ENCODE results near the gene MESP1.
"Not testable (repeated sequence)": the region's sequence is repeated elsewhere in the genome, so short reads cannot be mapped to it uniquely, and the experiment has no call there.

The MESP1 gene

GRCh38 chr15:89783861-89784685, 33.0 kb upstream of the MESP1 start:
- H3K4me3 Mint-ChIP-seq, result no peak overlapping the region
- peaks cover 5% of the 10 kb centered on the region for H3K9me3 Mint-ChIP-seq
- H3K27ac Mint-ChIP-seq, result no peak overlapping the region
- peaks cover 3% of the 10 kb centered on the region for H3K27me3 Mint-ChIP-seq
- H3K36me3 Mint-ChIP-seq, result peaks cover 4% of the 10 kb centered on the region
- H3K4me1 Mint-ChIP-seq, result no peaks in the 10 kb centered on the region

GRCh38 chr15:89783111-89783860, 32.2 kb upstream of the MESP1 start:
- Mint-ChIP-seq H3K4me1 (no peaks in the 10 kb centered on the region), H3K4me3 (no peak overlapping the region), H3K27ac (no peak overlapping the region)

DNA sequence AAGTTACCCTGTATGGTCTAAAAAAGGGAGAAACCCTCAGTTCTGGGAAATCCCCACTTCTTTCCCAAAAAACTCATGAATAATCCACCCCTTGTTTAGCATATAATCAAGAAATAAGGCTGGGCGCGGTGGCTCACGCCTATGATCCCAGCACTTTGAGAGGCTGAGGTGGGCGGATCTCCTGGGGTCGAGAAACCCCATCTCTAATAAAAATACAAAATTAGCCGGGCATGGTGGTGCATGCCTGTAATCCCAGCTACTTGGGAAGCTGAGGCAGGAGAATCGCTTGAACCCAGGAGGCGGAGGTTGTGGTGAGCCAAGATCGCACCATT, 31.5 kb upstream of the MESP1 start:
- H3K4me3 Mint-ChIP-seq, H3K27me3 Mint-ChIP-seq, H3K4me1 Mint-ChIP-seq, H3K27ac Mint-ChIP-seq, H3K36me3 Mint-ChIP-seq, H3K9me3 Mint-ChIP-seq: not testable (repeated sequence)

More at GRCh38 chr15:89783111-89783860, 32.2 kb upstream of the MESP1 start:
- H3K9me3 Mint-ChIP-seq, result peaks cover 3% of the 10 kb centered on the region
- peaks cover 4% of the 10 kb centered on the region for H3K36me3 Mint-ChIP-seq
- peaks cover 4% of the 10 kb centered on the region for H3K27me3 Mint-ChIP-seq

DNA sequence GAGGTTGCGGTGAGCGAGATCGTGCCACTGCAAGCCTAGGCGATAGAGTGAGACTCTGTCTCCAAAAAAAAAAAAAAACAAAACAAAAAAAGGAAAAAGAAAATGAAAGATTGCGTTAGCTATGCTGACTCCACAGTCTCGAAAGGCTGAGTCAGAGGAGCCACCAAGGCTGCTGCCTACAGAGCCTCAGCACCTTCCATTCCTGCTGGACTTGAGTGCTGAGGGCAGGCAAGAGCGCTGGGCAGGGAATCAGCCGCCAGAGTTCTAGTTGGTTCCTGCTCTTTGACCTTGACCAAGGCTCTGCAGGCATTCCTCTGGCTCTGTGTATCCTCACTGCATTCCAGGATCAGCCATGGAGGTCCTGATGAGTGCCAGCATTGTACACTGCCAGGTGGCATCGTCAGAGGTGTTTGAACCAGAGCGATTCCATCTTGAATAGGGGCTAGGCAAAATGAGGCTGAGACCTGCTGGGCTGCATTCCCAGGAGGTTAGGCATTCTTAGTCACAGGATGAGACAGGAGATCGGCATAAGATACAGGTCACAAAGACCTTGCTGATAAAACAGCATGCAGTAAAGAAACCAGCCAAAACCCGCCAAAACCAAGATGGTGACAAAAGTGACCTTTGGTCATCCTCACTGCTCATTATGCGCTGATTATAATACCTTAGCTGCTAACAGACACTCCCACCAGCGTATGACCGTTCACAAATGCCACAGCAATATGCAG, 31.0 kb upstream of the MESP1 start:
- H3K4me3 Mint-ChIP-seq, result no peak overlapping the region
- no peaks in the 10 kb centered on the region for H3K36me3 Mint-ChIP-seq
- H3K27ac Mint-ChIP-seq, result no peak overlapping the region
- H3K9me3 Mint-ChIP-seq, result no peaks in the 10 kb centered on the region
- peaks cover 6% of the 10 kb centered on the region for H3K27me3 Mint-ChIP-seq
- no peaks in the 10 kb centered on the region for H3K4me1 Mint-ChIP-seq

DNA sequence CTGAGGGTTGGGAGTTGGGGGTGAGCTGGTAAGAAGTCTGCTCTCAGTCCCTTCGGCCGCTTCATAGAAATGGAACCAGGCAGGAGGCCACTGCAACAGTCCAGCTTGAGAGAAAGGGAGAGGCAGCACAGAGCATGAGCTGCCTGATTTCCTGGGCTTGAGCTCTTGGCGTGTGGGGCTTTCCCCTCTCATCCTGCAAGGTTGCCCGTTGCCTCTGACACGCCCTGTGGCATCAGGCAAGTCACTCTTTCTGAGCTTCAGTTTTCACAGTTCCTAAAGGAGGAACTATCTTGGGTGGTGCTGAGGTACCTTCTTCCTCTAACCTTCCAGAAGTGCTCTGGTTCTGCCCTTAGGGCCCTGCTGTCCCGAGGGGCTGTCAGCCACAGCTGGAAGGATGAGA, 30.0 kb upstream of the MESP1 start:
- Mint-ChIP-seq H3K36me3 (no peaks in the 10 kb centered on the region), H3K27me3 (peaks cover 7% of the 10 kb centered on the region), H3K4me1 (no peaks in the 10 kb centered on the region), H3K27ac (no peak overlapping the region), H3K4me3 (no peak overlapping the region), H3K9me3 (no peaks in the 10 kb centered on the region)

DNA sequence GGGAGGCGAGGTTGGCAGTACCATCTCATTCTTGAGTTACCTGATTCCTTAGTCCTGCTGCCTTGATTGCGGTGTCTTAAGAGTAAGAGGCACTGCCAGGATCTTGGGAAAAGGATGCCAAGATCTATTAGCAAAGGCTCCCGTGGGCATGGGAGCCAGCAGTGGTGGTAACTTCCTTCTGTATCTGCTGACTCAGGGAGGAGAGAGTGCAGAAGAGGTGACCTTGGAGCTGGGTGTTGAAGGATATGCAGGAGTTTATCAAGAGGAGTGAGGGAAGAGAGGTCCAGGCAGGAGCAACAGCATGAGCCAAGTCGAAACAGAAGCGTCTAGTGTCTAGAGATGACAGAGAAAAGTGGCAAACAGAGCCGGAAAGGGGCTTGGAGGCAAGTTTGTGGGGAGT, 29.6 kb upstream of the MESP1 start:
- H3K4me1 Mint-ChIP-seq, result no peaks in the 10 kb centered on the region
- H3K27me3 Mint-ChIP-seq, result peaks cover 9% of the 10 kb centered on the region
- no peaks in the 10 kb centered on the region for H3K9me3 Mint-ChIP-seq
- H3K36me3 Mint-ChIP-seq, result no peaks in the 10 kb centered on the region
- H3K27ac Mint-ChIP-seq, result no peak overlapping the region
- H3K4me3 Mint-ChIP-seq, result no peak overlapping the region

DNA sequence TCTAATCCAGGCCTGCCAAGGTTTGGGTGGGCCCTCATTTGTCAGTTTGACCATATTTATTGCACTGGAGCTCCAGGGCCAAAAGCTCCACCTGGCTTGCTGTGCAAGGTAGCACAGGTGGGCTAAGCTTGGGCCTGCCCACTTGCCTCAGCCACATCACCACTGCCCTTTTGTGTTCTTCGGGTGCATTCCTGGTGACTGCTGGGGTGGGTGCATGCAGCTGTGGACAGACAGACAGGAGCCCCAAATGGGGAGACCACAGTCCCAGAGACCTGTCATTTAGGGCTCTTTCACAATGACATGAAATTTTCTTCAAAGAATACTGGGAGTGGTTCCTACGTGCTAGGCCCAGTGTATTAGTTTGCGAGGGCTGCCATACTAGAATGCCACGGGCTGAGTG, 27.8 kb upstream of the MESP1 start:
- Mint-ChIP-seq H3K27me3 (peaks cover 10% of the 10 kb centered on the region), H3K36me3 (no peaks in the 10 kb centered on the region), H3K9me3 (no peaks in the 10 kb centered on the region), H3K4me1 (no peaks in the 10 kb centered on the region), H3K4me3 (no peak overlapping the region), H3K27ac (no peak overlapping the region)

DNA sequence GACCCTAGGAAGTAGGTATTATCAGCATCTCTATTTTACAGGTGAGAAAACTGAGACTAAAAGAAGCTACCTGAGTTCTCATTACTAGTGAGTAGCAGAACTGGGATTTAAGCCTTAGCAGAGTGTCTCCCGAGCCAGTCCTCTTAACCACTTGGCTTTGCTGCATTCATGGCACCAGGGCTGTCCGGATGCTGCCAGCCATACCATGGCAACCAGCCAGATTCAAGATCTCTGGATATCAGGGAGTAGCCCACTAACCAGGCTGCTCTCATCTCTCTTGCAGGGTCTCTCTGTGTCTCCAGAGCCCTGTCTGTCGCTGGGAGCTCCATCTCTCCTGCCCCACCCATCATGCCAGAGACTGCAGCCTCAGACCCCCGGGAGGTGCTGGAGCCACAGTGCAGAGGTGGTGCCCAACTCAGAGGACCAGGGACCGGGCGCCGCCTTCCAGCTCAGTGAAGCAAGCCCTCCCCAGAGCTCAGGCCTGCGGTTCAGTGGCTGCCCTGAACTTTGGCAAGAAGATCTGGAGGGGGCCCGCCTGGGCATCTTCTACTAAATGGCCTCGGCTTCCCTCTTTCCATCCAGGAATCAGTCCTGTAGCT, 26.8 kb upstream of the MESP1 start:
- Mint-ChIP-seq H3K9me3 (no peaks in the 10 kb centered on the region), H3K4me3 (no peak overlapping the region), H3K27me3 (peaks cover 10% of the 10 kb centered on the region), H3K4me1 (no peaks in the 10 kb centered on the region), H3K27ac (no peak overlapping the region), H3K36me3 (no peaks in the 10 kb centered on the region)

DNA sequence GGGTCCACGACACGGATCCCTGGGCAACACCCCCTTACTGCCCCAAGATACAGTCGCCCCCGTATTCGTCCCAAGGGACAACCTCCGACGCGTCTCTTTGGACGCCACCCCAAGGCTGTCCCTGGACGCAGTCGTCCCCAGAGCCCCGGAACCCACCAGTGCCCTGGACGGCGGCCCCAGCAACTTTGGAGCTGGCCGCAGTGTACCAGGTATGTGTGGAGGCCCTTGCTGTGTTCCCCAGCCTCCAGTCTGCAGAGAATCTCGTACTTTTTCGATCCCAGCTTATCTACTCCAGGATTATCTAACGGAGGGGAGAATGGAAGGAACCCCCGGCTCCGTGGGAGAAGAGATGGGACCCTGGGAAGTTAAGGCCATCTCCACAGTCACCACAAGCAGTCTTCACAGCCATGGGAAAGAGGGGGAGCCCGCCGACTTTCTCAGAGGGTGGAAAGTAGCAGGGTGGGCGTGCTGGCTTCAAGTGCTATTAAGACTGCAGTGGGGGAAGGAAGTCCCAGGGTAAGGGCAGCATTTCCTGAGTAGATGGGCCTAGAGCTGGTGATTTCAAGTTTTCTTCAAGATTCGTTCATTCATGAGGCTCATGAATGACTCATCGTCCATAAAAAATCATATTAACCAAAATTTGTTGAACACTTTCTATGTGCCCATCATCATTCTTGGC, 26.2 kb upstream of the MESP1 start:
- H3K36me3 Mint-ChIP-seq, result no peaks in the 10 kb centered on the region
- no peak overlapping the region for H3K4me3 Mint-ChIP-seq
- H3K27ac Mint-ChIP-seq, result no peak overlapping the region
- H3K27me3 Mint-ChIP-seq, result peaks cover 10% of the 10 kb centered on the region
- no peaks in the 10 kb centered on the region for H3K4me1 Mint-ChIP-seq
- no peaks in the 10 kb centered on the region for H3K9me3 Mint-ChIP-seq

- no peaks in the 10 kb centered on the region for H3K4me1 Mint-ChIP-seq
- H3K9me3 Mint-ChIP-seq, result no peaks in the 10 kb centered on the region
- H3K27ac Mint-ChIP-seq, result no peak within 1 kb of the TSS
- H3K27me3 Mint-ChIP-seq, result peaks cover 10% of the 10 kb centered on the region
- no peaks in the 10 kb centered on the region for H3K36me3 Mint-ChIP-seq
- H3K4me3 Mint-ChIP-seq, result peak within 1 kb of the TSS; percentile 73
Observed at GRCh38 chr15:89776274-89777072, 25.4 kb upstream of the MESP1 start, which contains the start of gene MESP2. TSS of gene MESP2 (plus strand) at chr15:89776332. CDS start at chr15:89776358, 26 bp downstream.

- Mint-ChIP-seq H3K4me1 (no peaks in the 10 kb centered on the region), H3K4me3 (peak overlapping the region; percentile 55), H3K27ac (no peak overlapping the region)
Observed at GRCh38 chr15:89775815-89776214, 24.8 kb upstream of the MESP1 start.

GRCh38 chr15:89774492-89774891, 23.4 kb upstream of the MESP1 start:
- Mint-ChIP-seq H3K27me3 (peaks cover 7% of the 10 kb centered on the region), H3K4me1 (no peaks in the 10 kb centered on the region), H3K27ac (no peak overlapping the region), H3K9me3 (no peaks in the 10 kb centered on the region), H3K4me3 (no peak overlapping the region), H3K36me3 (no peaks in the 10 kb centered on the region)

More at GRCh38 chr15:89775815-89776214, 24.8 kb upstream of the MESP1 start:
- H3K36me3 Mint-ChIP-seq, result no peaks in the 10 kb centered on the region
- no peaks in the 10 kb centered on the region for H3K9me3 Mint-ChIP-seq
- H3K27me3 Mint-ChIP-seq, result peaks cover 10% of the 10 kb centered on the region

DNA sequence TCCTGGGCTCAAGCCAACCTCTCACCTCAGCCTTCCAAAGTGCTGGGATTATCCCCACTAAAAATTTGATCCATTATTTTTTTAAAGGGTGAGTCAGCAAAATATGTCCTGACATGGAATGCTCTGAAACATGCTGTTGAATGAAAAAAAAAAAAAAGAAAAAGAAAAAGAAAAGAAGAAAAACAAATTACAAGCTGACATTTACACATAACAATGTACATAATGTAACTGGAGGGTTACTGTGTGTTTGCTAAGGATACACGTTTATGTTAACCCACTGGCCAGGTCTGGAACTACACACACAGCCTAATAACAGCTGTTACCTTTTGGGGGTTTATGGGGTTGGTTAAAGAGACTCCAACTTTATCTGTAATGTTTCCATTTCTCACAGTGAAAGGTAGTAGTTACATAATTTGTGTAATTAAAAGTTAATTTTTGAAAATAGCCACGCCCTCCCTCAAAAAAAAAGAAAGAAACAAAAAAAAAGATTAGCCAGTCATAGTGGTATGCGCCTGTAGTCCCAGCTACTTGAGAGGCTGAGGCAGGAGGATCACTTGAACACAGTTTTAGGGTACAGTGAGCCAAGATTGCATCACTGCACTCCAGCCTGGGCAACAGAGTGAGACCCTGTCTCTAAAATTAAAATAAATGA, 22.0 kb upstream of the MESP1 start:
- no peak overlapping the region for H3K4me3 Mint-ChIP-seq
- H3K4me1 Mint-ChIP-seq, result no peaks in the 10 kb centered on the region
- no peaks in the 10 kb centered on the region for H3K9me3 Mint-ChIP-seq
- no peaks in the 10 kb centered on the region for H3K36me3 Mint-ChIP-seq
- H3K27me3 Mint-ChIP-seq, result peaks cover 3% of the 10 kb centered on the region
- H3K27ac Mint-ChIP-seq, result no peak overlapping the region

DNA sequence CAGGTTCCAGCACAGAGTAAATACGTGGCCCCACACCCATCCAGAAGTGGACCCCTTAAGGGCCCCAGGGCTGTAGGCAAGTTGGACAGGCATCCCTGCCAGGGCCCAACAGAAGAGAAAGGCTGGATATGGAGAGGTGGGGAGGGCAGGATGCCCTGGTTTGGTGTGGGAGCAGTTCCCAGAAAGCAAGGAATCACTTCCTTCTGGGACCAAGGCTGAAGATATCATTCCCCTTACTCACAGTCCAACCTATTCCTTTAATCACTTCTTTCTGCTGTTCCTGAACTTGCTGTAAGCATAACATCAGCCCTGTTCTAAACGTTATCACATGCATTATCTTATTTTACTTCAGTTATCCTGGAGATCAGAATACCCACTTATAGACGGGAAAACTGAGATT, 19.0 kb upstream of the MESP1 start:
- H3K4me1 Mint-ChIP-seq, result no peaks in the 10 kb centered on the region
- no peaks in the 10 kb centered on the region for H3K9me3 Mint-ChIP-seq
- H3K4me3 Mint-ChIP-seq, result no peak overlapping the region
- no peak overlapping the region for H3K27ac Mint-ChIP-seq
- H3K36me3 Mint-ChIP-seq, result no peaks in the 10 kb centered on the region
- no peaks in the 10 kb centered on the region for H3K27me3 Mint-ChIP-seq

Measured in activated naive CD4-positive, alpha-beta T cell treated with anti-CD3 and anti-CD28 coated beads, Interleukin-2, amount 50 U/mL, for 24 hours (primary cell).